Astrocyte of the hippocampus (primary cell): ENCODE measurements around the gene CDKN1B.
A peak's percentile ranks its signal among the peaks of the same experiment; 100 is the strongest.

Experiments
- DNase-seq: peaks from one replicate; pipeline ENCODE4 v3.0.0; 2011; ENCODE audit warnings: low read depth, low spot score

CDKN1B gene

DNA sequence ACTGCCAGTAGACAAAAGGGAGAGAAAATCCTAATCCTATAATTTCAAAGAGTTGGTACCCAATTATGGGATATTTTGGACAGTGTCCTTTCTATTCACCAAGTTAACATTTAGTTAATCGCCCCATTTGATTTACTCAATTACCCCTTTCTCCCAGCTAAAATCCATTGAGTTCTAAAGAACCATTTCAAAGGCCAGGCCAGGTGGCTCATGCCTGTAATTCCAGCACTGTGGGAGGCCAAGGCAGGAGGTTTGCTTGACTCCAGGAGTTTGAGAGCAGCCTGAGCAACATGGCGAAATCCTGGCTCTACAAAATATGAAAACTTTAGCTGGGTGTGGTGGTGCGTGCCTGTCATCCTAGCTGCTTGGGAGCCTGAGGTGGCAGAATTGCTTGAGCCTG lies 15.7 kb upstream of the CDKN1B start:
- no peak for DNase-seq

DNA sequence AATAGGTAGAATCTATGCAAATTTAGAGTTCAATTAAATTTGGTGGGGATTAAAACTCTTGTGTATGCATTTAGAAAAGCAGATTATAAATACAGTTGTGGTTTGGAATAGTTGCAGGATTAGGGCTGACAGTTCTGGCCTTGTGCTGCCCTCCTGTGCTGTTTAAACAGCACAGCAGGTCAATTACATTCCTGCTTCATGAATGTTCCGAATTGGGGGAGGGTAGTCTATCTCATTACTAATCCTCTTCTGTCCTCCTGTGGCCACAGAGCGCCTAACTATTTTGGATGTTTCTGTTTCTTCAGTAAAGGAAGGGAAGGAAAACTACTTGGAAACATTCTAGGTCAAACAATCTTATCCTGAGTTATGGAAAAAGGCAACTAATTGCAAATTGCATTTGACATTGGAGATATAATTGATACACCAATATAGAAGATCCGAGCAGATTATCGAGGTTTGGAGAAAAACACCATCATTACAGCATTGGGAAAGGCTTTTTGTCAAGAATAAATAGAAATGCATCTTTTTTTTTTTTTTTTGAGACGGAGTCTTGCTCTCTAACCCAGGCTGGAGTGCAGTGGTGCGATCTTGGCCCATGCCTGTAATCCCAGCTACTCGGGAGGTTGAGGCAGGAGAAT lies 12.5 kb upstream of the CDKN1B start:
- peak; percentile 94 for DNase-seq

DNA sequence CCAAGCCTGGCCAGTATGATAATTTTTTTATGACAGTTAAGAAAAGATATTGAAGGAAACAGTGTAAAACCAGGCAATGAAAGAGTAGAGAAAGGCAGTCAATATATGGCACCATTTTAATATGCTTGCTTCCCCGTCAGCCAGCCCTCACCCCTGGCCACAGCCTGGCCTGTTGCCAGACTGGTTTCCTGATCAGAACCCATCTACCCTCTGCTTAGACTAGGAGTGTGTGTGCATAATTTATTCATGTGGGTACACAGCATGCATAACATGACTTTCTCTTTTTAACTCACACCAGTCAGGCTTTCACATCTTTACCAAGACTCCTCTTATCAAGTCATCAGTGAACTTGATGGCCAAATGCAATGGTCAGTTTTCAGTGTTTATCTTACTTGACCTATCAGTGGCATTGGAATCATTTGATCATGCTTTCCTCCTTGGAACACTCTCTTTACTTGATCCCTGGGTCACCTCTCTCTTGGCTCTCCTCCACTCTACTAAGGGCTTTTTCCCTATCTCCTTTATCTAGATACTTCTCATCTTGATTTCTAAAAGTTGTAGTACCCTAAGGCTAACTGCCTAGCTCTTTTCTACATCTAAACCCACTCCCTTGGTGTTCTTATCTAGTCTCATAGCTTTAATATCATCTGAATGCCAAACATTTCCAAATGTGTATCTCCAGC lies 11.2 kb upstream of the CDKN1B start:
- DNase-seq: peak; percentile 21

DNA sequence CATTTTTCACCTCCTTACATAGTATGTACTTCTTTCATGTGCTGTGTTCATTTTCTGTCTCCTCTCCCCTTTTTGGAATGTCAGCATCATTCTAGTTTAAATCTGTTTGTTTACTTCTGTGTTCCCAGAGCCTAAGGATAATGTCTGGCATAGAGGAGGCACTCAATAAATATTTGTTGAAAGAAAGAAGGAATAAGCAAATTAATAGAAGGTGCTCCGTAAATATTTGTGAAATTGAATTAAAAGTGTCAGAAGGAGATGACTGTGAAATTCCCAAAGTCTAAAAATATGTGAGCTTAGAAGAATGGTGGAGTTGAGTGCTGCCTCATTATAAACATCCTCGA lies 3.3 kb upstream of the CDKN1B start:
- DNase-seq: no peak

DNA sequence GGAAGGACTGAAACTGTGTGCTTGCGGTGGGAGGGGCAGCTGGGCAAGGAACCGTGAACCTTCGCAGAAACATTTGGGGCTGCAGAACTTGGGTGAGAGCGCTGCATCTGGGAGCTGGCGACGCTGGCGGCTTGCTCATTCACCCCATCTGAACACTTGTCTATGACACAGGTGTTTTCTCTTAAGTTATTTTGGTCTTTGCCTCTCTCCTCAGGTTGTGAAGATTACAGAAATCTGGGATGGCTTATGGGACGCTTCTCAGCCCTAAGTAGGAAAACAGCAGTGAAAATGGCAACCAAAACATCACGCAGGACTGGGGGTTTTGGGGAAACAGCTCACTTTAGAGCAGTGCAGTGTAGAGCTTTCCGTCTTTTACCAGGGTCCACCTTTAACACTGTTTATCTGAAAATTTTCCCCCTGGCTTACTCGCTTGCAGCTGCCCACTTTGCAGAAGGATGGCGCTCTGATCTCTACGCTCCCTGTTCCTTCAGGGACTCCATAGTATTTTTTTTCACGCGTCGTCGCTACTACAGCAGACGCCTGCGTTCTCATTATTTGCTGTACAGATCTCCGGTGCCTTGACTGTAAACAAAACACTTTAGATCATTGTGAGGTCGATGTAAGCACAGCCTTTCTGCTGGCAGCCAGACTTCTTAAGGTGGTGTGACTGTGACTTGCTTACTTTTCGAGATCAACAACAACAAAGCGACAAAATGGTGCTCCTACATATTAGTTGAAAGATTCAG lies 2.7 kb upstream of the CDKN1B start:
- DNase-seq: peak; percentile 67

DNA sequence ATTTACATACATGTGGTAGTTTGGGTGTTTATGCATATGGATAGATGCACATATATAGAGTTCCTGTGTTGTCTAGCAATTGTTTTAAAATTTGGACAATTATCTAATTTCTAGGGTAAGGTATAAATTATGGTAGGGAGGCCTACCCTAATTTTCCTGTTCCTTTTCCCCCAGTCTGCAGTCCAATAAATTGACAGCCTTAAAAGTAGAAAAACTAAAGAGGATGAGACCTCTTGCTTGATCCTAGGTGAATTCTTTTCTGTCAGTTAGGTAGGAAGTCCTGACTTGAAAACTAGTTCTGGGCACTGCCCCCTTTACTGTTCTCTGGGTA lies 2.1 kb upstream of the CDKN1B start:
- no peak for DNase-seq

DNA sequence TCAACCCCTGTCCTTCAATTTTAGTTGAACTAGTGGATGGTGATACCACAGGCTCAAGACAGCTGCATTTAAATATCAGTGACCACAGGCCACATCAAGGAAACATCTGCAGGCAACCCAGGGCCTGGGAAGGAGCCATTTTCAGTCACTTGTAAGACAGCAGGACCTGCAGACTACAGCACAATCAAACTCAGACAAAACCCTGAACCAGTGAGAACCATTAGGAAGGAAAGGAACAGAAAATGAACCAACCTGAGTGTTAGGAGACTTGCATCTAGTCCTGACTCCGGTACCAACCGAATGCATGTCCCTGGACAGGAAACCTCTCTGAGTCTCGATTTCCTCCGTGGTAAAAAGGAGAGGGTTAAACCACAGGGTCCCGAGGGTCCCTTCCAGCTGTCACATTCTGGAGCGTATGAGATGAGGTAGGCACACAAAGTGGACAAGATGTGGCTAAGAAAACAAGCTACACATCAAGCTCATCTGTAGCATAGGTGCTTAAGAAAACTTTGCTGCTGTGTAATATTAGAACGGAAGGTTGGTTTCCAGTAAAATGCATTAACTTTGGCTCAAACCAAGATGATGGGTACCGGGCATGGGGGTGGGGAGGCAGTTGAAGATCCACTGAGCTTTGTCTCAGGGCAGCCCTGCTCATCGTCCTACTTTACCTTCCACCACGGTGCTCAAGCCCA lies 1.6 kb upstream of the CDKN1B start:
- DNase-seq: peak; percentile 53

DNA sequence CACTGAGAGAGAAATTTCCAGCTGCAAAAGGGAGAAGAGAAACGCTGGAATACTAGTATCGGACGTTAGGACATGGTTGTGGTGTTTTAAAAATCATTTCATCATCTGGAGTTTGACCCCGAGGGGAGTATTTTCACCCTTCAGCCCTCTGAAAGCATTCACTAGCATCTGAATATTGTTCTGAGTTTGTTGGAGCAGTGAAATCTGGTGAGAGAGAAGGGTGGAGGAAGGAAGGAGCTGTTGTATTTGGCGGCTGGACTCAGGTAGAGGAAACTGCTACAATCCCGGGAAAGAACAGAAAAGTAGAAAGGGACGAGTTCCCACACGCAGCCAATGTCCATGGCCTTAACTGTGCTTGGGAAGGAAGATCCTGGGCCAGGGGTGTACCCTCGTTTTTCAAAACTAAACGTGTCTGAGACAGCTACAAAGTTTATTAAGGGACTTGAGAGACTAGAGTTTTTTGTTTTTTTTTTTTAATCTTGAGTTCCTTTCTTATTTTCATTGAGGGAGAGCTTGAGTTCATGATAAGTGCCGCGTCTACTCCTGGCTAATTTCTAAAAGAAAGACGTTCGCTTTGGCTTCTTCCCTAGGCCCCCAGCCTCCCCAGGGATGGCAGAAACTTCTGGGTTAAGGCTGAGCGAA lies 896 bp upstream of the CDKN1B start:
- peak; percentile 60 for DNase-seq

DNA sequence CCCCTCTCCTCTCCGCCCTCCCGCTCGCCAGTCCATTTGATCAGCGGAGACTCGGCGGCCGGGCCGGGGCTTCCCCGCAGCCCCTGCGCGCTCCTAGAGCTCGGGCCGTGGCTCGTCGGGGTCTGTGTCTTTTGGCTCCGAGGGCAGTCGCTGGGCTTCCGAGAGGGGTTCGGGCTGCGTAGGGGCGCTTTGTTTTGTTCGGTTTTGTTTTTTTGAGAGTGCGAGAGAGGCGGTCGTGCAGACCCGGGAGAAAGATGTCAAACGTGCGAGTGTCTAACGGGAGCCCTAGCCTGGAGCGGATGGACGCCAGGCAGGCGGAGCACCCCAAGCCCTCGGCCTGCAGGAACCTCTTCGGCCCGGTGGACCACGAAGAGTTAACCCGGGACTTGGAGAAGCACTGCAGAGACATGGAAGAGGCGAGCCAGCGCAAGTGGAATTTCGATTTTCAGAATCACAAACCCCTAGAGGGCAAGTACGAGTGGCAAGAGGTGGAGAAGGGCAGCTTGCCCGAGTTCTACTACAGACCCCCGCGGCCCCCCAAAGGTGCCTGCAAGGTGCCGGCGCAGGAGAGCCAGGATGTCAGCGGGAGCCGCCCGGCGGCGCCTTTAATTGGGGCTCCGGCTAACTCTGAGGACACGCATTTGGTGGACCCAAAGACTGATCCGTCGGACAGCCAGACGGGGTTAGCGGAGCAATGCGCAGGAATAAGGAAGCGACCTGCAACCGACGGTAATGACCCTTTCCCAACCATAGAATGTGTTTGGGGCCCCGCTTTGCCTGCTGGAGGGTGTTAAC lies 615 bp downstream of the CDKN1B start:
- peak; percentile 49 for DNase-seq

DNA sequence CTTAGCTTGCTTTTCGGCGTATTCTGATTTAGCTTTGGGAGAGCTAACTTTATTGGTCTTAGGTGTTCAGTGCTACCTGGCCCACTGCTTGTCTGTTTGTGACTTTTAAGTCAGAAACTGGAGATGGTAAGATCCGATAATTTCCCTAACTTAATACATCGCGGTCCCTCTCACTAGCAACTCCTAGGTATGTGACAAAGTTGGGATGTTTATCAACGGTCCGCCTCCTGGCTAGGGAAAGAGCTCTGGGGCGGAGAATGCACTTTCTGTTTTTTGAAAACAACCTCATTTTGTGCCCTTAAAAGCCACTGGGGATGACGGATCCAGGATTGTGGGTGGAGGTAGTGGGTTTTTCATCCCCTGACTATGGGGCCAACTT lies 1.2 kb downstream of the CDKN1B start:
- no peak for DNase-seq

DNA sequence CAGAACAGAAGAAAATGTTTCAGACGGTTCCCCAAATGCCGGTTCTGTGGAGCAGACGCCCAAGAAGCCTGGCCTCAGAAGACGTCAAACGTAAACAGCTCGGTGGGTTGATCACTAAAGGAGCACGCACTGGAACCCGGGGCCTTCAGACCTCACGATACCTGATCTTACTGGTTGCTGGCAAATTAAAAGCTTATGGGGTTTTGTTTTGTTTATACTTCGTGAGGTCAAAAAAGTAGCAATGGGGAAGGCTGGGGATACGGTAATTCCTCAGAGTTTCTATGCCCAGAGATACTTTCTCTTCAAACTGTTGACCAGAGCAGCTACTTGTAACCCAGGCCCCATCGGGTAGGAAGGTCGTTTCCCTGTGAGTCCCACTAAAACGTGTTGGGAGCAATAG lies 1.7 kb downstream of the CDKN1B start:
- DNase-seq: peak; percentile 53

DNA sequence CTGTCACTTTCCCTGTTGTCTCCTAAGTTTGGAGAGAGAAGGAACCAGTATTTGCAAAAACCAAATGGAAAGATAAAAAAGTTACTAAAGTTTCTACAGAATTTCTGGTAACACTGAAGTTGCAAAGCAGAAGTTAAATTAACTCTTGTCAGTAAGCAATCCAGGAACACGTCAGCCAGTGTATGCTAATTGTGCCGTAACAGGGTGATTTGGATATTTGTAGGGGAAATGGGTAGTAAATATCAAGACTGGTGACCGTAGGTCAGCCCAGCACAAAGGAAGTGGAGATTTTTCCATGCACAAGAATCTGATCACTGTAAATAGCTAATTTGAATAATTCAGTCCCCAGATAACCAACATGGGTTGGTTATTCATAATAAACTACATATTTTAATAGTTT lies 2.3 kb downstream of the CDKN1B start:
- peak; percentile 57 for DNase-seq

DNA sequence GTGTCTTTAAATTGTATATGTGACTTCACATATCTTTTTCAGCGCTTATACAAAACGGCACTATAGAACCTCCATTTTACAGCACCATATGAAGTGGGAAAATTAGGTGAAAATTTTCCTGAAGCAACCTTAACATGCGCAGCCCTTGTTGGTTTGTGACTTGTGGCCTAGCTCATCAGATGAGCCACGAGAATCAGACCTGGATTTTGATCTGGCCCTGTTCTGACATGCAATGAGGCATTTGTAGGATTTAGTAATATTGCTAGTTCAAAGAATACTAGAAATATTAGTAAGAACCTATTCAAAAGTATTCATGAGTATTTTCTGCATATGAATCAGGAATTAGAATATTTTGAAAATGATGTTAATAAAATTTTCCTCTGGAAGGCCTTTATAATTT lies 2.9 kb downstream of the CDKN1B start:
- DNase-seq: peak; percentile 26

DNA sequence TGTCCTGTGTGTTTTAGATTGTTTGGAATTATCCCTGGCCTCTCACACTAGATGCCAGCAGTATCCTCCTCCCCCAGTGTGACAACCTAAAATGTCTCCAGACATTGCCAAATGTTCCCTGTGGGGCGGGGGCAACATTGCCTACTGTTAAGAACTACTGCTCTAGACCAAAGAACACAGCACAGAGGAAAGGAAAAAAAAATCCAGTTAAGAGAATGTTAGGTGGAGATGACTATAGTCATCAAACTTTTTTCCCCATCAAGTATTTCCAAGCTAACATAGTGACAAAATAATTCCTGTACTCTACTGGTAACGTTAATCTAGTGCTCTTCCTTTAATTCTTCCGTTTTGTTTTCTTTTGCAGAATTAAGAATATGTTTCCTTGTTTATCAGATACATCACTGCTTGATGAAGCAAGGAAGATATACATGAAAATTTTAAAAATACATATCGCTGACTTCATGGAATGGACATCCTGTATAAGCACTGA lies 3.5 kb downstream of the CDKN1B start:
- DNase-seq: peak; percentile 61

DNA sequence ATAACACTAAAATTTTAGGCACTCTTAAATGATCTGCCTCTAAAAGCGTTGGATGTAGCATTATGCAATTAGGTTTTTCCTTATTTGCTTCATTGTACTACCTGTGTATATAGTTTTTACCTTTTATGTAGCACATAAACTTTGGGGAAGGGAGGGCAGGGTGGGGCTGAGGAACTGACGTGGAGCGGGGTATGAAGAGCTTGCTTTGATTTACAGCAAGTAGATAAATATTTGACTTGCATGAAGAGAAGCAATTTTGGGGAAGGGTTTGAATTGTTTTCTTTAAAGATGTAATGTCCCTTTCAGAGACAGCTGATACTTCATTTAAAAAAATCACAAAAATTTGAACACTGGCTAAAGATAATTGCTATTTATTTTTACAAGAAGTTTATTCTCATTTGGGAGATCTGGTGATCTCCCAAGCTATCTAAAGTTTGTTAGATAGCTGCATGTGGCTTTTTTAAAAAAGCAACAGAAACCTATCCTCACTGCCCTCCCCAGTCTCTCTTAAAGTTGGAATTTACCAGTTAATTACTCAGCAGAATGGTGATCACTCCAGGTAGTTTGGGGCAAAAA lies 4.1 kb downstream of the CDKN1B start:
- peak; percentile 42 for DNase-seq

DNA sequence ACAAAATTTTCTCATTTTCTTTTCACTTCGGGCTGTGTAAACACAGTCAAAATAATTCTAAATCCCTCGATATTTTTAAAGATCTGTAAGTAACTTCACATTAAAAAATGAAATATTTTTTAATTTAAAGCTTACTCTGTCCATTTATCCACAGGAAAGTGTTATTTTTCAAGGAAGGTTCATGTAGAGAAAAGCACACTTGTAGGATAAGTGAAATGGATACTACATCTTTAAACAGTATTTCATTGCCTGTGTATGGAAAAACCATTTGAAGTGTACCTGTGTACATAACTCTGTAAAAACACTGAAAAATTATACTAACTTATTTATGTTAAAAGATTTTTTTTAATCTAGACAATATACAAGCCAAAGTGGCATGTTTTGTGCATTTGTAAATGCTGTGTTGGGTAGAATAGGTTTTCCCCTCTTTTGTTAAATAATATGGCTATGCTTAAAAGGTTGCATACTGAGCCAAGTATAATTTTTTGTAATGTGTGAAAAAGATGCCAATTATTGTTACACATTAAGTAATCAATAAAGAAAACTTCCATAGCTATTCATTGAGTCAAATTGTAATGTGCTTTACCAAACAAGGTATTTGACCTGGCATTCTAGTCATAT lies 4.8 kb downstream of the CDKN1B start:
- no peak for DNase-seq

DNA sequence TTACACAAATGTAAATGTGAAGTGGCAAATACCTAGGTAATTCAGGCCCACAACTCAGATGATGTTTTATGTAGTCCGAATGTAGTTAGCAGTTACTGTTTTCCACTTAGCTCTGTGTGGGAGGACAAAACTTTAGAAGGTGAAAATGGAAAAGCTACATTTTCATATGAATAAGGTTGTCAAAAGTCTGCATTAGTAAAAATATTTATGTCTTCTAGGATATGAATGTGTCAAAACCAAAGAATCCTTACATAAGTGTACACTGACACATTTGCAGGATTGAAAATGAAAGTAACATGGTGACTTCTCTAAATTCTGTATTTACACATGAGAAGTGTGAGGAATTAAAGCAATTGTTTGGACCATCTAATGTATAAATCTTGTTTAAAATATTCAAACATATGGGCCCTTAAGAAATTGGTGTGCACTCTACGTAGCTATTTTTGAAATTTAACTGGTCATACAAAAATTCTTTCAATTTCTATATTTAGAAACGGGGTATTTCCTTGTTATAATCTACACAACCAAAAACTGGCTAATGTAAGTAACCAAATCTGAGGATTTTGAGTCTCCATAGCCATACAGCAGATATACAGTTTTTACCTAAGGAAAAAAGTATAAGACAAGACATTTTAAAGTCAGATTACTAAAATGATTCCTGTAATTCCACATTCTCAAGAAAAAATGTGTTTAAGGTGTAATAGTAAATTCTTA lies 5.4 kb downstream of the CDKN1B start:
- DNase-seq: peak; percentile 75

DNA sequence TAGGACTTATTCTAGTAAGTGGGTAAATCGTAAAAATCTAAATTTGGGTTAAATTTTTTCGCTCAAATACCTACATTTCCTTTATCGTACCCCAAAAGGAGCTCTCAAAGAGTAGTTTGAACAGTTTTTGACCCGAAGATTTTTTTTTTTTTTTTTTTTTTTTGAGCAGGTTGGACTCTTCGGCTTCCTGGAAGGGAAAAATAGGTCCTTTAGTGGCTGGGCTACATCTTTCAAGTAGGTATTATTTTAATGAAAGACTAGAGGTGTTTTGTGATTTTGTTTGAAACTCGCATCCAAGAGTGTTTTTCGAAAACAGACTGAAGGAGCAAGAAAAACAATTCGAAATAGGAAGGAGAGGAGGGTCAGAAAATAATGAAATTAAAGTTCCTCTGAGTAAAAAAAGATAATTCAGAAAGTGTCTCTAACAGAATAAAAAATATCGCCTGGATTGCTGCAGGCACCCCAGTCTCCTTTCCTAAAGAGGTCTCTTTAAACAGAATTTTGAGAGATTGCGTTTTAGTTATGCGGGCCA lies 6.0 kb downstream of the CDKN1B start:
- DNase-seq: peak; percentile 40

DNA sequence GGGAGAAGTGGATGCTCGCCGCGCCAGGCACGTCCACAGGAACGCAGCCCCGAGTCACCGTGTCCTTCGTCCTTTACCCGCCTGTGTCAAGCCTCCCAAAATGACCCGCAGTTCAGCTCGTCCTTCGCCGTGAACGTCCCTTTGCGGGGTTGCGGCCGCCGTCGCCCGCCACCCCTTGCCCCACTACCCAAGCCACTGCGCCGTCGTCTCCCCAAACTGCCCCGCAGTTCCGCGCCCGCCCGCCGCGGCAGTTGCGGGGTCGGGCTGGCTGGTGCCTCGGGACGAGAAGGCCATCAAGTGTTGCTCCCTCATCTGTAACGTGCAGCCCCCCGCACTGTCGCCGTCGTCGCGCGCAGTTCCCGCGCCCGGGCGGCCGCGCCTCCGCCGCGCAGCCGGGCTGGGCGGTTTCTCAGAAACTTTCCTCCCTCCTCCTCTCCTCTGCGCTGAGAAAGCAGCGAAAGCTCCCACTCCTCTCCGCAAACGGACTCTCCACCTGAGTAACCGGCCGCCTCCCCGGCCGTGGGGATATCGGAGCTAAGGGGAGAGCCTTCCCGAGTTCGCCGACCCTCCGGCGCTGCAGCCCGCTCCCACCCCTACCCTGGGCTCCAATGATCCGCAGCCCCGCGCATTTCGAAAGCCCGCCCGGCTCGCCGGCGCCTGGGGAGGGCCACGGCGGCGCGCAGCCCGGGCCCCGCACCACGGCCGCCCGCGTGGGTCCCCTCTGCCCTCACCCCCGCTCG lies 6.7 kb downstream of the CDKN1B start:
- peak; percentile 71 for DNase-seq
